Stomach (tissue), 9 donors: ENCODE measurements around the gene SLC25A46. TPM values are rescaled to one million over a fixed set of nuclear protein-coding genes. Genes with fewer than 3 reads are reported as not detected.

Experiments
- DNase-seq, 2 donors: peaks; one replicate each; pipeline versions ENCODE4 v3.0.0 to v3.0.0-alpha.2; 2013 to 2019
- H3K27ac ChIP-seq, 5 donors: fragments of 200-600 bp in 4 of 5; sonication (generic) in 4 of 5; one replicate each; pipeline ENCODE4 v1.5.1; 2013 to 2019; ENCODE audit warnings: mild to moderate bottlenecking in 1 of 5, moderate library complexity in 1 of 5
- H3K27me3 ChIP-seq, 3 donors: fragments of 200-600 bp; sonication (generic); one replicate each; pipeline ENCODE4 v1.5.1; 2017 to 2019; ENCODE audit warnings: mixed run types in 1 of 3
- H3K36me3 ChIP-seq, 4 donors: fragments of 200-600 bp; sonication (generic); 1 replicate in 3 of 4; 2 replicates in 1 of 4; pipeline ENCODE4 v1.5.1; 2016 to 2019
- H3K4me1 ChIP-seq, 4 donors: fragments of 200-600 bp; sonication (generic); one replicate each; pipeline ENCODE4 v1.5.1; 2016 to 2019
- H3K4me3 ChIP-seq, 4 donors: fragments of 200-600 bp; sonication (generic) in 3 of 4; one replicate each; pipeline ENCODE4 v1.5.1; 2016 to 2019; ENCODE audit warnings: mild to moderate bottlenecking in 1 of 4
- H3K9me3 ChIP-seq, 4 donors: fragments of 200-600 bp; sonication (generic); one replicate each; pipeline ENCODE4 v1.5.1; 2016 to 2019
- CTCF ChIP-seq, 7 experiments: fragments of 450-650 bp in 4 of 7; fragments of 200-600 bp in 3 of 7; sonication (generic) in 3 of 7; IDR thresholded peaks; one replicate each; pipeline ENCODE4 v1.5.1; 2016 to 2019; ENCODE audit warnings: antibody characterized with exemption in 7 of 7, control low read depth in 2 of 7, mild to moderate bottlenecking in 1 of 7
- EP300 ChIP-seq: sonication (generic); formaldehyde crosslinking; IDR thresholded peaks from one replicate; pipeline ENCODE4 v1.6.1; 2017; ENCODE audit warnings: antibody characterized with exemption
- POLR2A ChIP-seq, 4 donors: fragments of 450-650 bp; IDR thresholded peaks; one replicate each; pipeline ENCODE4 v1.6.1; 2016; ENCODE audit warnings: antibody characterized with exemption in 4 of 4, control low read depth in 2 of 4, mild to moderate bottlenecking in 1 of 4, moderate library complexity in 1 of 4
- POLR2AphosphoS5 ChIP-seq, 3 donors: sonication (generic); formaldehyde crosslinking; IDR thresholded peaks; one replicate each; pipeline ENCODE4 v1.6.1; 2016; ENCODE audit warnings: antibody characterized with exemption in 3 of 3
- WGBS, 5 donors: extraction: QIAGEN DNeasy Blood & Tissue Kit in 3 of 5; methylation state at CpG; one replicate each; pipeline versions ENCODE4 v1.1.5 to v1.1.7; 2013 to 2018; 5-methylcytosine and 5-hydroxymethylcytosine counted together
- intact Hi-C: fragments of 100-400 bp; cut with DNase I; formaldehyde crosslinking; loops from one replicate; pipeline ENCODE4 v1.15.1; 2023; ENCODE audit warnings: low total_unique reads
- polyA plus RNA-seq, 3 donors: library from polyadenylated mRNA; stranded (reverse); fragments of 200-250 nt; gene quantifications; one replicate each; pipeline ENCODE4 v1.2.3, GENCODE V29; 2013
- total RNA-seq, 5 donors: library from RNA; depleted of rRNA; stranded (reverse); fragments of >200 nt; gene quantifications; one replicate each; pipeline versions ENCODE4 v1.1.0 to v1.2.3, GENCODE V29; 2014 to 2016
- donor health status: healthy with polysubstance abuse.
- donor health status: Bipolar disorder and iron deficiency.
- donor health status: healthy.

SLC25A46 gene
- total and polyA plus RNA-seq, 8 donors, result 10.5 to 106 (median 32.4) TPM

GRCh38 chr5:110702704-110703103, 36.1 kb upstream of the SLC25A46 start:
- intact Hi-C loops, result no loop called here
- WGBS, 5 donors, result 42 to 65% (median 57%) methylated on average over 3 of the region's 3 CpGs
- H3K36me3 ChIP-seq, result no peaks in the 10 kb centered on the region
- H3K27me3 ChIP-seq, result no peaks in the 10 kb centered on the region
- no peak for DNase-seq
- no peaks in the 10 kb centered on the region for H3K9me3 ChIP-seq
- peaks cover 0 to 15% (median 2%) of the 10 kb centered on the region in 4 donors for H3K4me1 ChIP-seq
- TF ChIP-seq EP300 (no peak), CTCF (IDR thresholded peaks at IDR 0.05) (no peak), POLR2A (IDR thresholded peaks at IDR 0.05) (no peak), POLR2AphosphoS5 (IDR thresholded peaks at IDR 0.05) (no peak)
- no peak overlapping the region for H3K4me3 ChIP-seq
- no peak overlapping the region for H3K27ac ChIP-seq

- Histone ChIP-seq H3K4me1 (peaks cover 0 to 15% (median 2%) of the 10 kb centered on the region in 4 donors), H3K4me3 (no peak overlapping the region), H3K9me3 (no peaks in the 10 kb centered on the region), H3K36me3 (no peaks in the 10 kb centered on the region), H3K27me3 (no peaks in the 10 kb centered on the region), H3K27ac (no peak overlapping the region)
- WGBS, 5 donors, result 22 to 43% (median 28%) methylated on average over 2 of the region's 2 CpGs
- no peak for DNase-seq
- intact Hi-C loops, result no loop called here
- TF ChIP-seq CTCF (IDR thresholded peaks at IDR 0.05) (no peak), POLR2AphosphoS5 (IDR thresholded peaks at IDR 0.05) (no peak), EP300 (no peak), POLR2A (IDR thresholded peaks at IDR 0.05) (no peak)
Measured at GRCh38 chr5:110703481-110703880, 35.3 kb upstream of the SLC25A46 start.

GRCh38 chr5:110705349-110705748, 33.5 kb upstream of the SLC25A46 start:
- H3K4me3 ChIP-seq, result no peak overlapping the region
- no peaks in the 10 kb centered on the region for H3K27me3 ChIP-seq
- no peak overlapping the region for H3K27ac ChIP-seq
- DNase-seq, result no peak
- intact Hi-C loops, result no loop called here
- no peak for TF ChIP-seq CTCF (IDR thresholded peaks at IDR 0.05)
- no peak for TF ChIP-seq POLR2AphosphoS5 (IDR thresholded peaks at IDR 0.05)
- TF ChIP-seq POLR2A (IDR thresholded peaks at IDR 0.05), result no peak
- no peak for TF ChIP-seq EP300
- no peaks in the 10 kb centered on the region for H3K9me3 ChIP-seq
- H3K4me1 ChIP-seq, result peaks cover 0 to 15% (median 2%) of the 10 kb centered on the region in 4 donors
- no peaks in the 10 kb centered on the region for H3K36me3 ChIP-seq

GRCh38 chr5:110707260-110707844, 31.5 kb upstream of the SLC25A46 start:
- no peak for TF ChIP-seq POLR2AphosphoS5 (IDR thresholded peaks at IDR 0.05)
- no peak for TF ChIP-seq CTCF (IDR thresholded peaks at IDR 0.05)
- TF ChIP-seq POLR2A (IDR thresholded peaks at IDR 0.05), result no peak
- no peak for TF ChIP-seq EP300
- no peaks in the 10 kb centered on the region for H3K36me3 ChIP-seq

More at GRCh38 chr5:110707260-110707844, 31.5 kb upstream of the SLC25A46 start:
- 68 to 82% (median 76%) methylated on average over 3 of the region's 3 CpGs for WGBS, 5 donors
- peaks cover 0 to 15% (median 2%) of the 10 kb centered on the region in 4 donors for H3K4me1 ChIP-seq
- intact Hi-C loops, result no loop called here
- H3K9me3 ChIP-seq, result no peaks in the 10 kb centered on the region
- no peak overlapping the region for H3K4me3 ChIP-seq
- H3K27me3 ChIP-seq, result no peaks in the 10 kb centered on the region
- no peak for DNase-seq
- no peak overlapping the region for H3K27ac ChIP-seq
